H4 (cell line): ENCODE results near the gene PKNOX1. TPM values are rescaled to one million over a fixed set of nuclear protein-coding genes. Genes with fewer than 3 reads are reported as not detected.
"Not testable (repeated sequence)": the region's sequence is repeated elsewhere in the genome, so short reads cannot be mapped to it uniquely, and the experiment has no call there.

Source experiments
- DNase-seq: peaks from one replicate; pipeline ENCODE4 v3.0.0-alpha.2; 2015; ENCODE audit warnings: low spot score
- total RNA-seq: library from RNA; depleted of rRNA; stranded (reverse); fragments of >200 nt; shearing (Covaris generic); gene quantifications from 2 replicates; pipeline ENCODE4 v1.2.3, GENCODE V29; 2014; rRNA removed

Gene PKNOX1
- 31.4 and 37.9 TPM in 2 replicates for total RNA-seq

- peak; percentile 99 for DNase-seq
Observed at GRCh38 chr21:42973991-42974831, at the start of gene PKNOX1. Gene PKNOX1, plus strand, starts transcription at chr21:42974562. Its CDS starts 29,820 bp downstream, at chr21:43004382.

- no peak for DNase-seq
Observed at GRCh38 chr21:42925114-42925926, 49.0 kb upstream of the PKNOX1 start, which contains the start of gene ERVH48-1. Gene ERVH48-1, minus strand, starts transcription at chr21:42925630. Its CDS starts 6,624 bp downstream, at chr21:42919006.

GRCh38 chr21:42927474-42928200 is 46.7 kb upstream of the PKNOX1 start:
- not testable (repeated sequence) for DNase-seq

GRCh38 chr21:42929969-42930368 is 44.4 kb upstream of the PKNOX1 start:
- no peak for DNase-seq

GRCh38 chr21:42931560-42932235 is 42.7 kb upstream of the PKNOX1 start:
- DNase-seq, result no peak

- DNase-seq, result not testable (repeated sequence)
Observed at GRCh38 chr21:42932378-42933136, 41.8 kb upstream of the PKNOX1 start.

GRCh38 chr21:42933137-42933970 is 41.0 kb upstream of the PKNOX1 start:
- DNase-seq, result not testable (repeated sequence)

- DNase-seq, result not testable (repeated sequence)
Observed at GRCh38 chr21:42933973-42934372, 40.4 kb upstream of the PKNOX1 start.

GRCh38 chr21:42936360-42936759 is 38.0 kb upstream of the PKNOX1 start:
- DNase-seq, result not testable (repeated sequence)

- not testable (repeated sequence) for DNase-seq
Observed at GRCh38 chr21:42937034-42937940, 37.1 kb upstream of the PKNOX1 start.

GRCh38 chr21:42937960-42938605 is 36.3 kb upstream of the PKNOX1 start:
- no peak for DNase-seq

GRCh38 chr21:42938606-42938995 is 35.8 kb upstream of the PKNOX1 start:
- DNase-seq, result not testable (repeated sequence)

GRCh38 chr21:42939582-42940413 is 34.6 kb upstream of the PKNOX1 start:
- DNase-seq, result peak; percentile 90

- DNase-seq, result no peak
Observed at GRCh38 chr21:42941696-42942085, 32.7 kb upstream of the PKNOX1 start.

- DNase-seq, result no peak
Observed at GRCh38 chr21:42942244-42942643, 32.1 kb upstream of the PKNOX1 start.

- DNase-seq, result not testable (repeated sequence)
Observed at GRCh38 chr21:42949094-42949755, 25.1 kb upstream of the PKNOX1 start.
